ENCODE measurements around the gene KCNQ1. TPM values are rescaled to one million over a fixed set of nuclear protein-coding genes. Genes with fewer than 3 reads are reported as not detected.

KCNQ1 gene
- total RNA-seq, 1 experiment from 2014 or later: 2.3 TPM

GRCh38 chr11:2732261-2732939, 287.6 kb downstream of the KCNQ1 start:
- no peak overlapping the region for H4K8ac ChIP-seq (replicated peaks; ENCODE audit: insufficient read length, low read depth, low read length)
- H3K4me1 Mint-ChIP-seq: peaks cover 0 to 3% of the 10 kb centered on the region in 2 experiments; a peak in 1 of 4 replicates
- H3T11ph ChIP-seq (ENCODE audit: low read length): no peak overlapping the region
- H3K23ac ChIP-seq (ENCODE audit: insufficient read length, low read depth, low read length): no peak overlapping the region
- no peak overlapping the region for H3K4me3 Mint-ChIP-seq
- no peak overlapping the region; the same call in 1 of the 2 replicates for H3K14ac ChIP-seq (ENCODE audit: insufficient read depth, low read length)
- H3K27me3 ChIP-seq (ENCODE audit: insufficient read depth, low read length): no peaks in the 10 kb centered on the region; the same call in 1 of the 2 replicates
- no peak overlapping the region for H2BK15ac ChIP-seq (ENCODE audit: low read depth, low read length)
- no peak overlapping the region for H3K4me2 ChIP-seq (ENCODE audit: insufficient read depth, insufficient read length, low read length)
- no peaks in the 10 kb centered on the region for H3K23me2 ChIP-seq (ENCODE audit: insufficient read length, low read depth, low read length, poor library complexity, severe bottlenecking)
- no peak overlapping the region for H2BK5ac ChIP-seq (ENCODE audit: insufficient read length, low read length)
- H3K4me1 ChIP-seq (ENCODE audit: insufficient read depth, low read length): no peaks in the 10 kb centered on the region
- H3K9me3 Mint-ChIP-seq: no peaks in the 10 kb centered on the region
- no peak for DNase-seq
- TF ChIP-seq CTCF (conservative IDR thresholded peaks at IDR 0.05): no peak
- H4K20me1 ChIP-seq (ENCODE audit: control insufficient read depth, insufficient read depth, insufficient read length): no peaks in the 10 kb centered on the region
- H3K27me3 Mint-ChIP-seq (ENCODE audit: low read depth): peaks cover 95% of the 10 kb centered on the region
- no peak overlapping the region for H3K9ac ChIP-seq (ENCODE audit: extremely low read depth, insufficient read length, low read length)
- no peak overlapping the region for H2BK12ac ChIP-seq (ENCODE audit: insufficient read length, low read depth, low read length)
- no peaks in the 10 kb centered on the region for H3K79me2 ChIP-seq (ENCODE audit: insufficient read depth, low read length)
- no peaks in the 10 kb centered on the region for H3K36me3 Mint-ChIP-seq (ENCODE audit: insufficient read depth in 1 of 3, low read depth in 3 of 3)
- no peak overlapping the region for H4K91ac ChIP-seq (ENCODE audit: insufficient read length, low read depth, low read length)
- H3K27ac Mint-ChIP-seq: no peak overlapping the region
- H2BK20ac ChIP-seq (ENCODE audit: low read depth, low read length, poor library complexity, severe bottlenecking): no peak overlapping the region
- no CpG with 5 or more reads among the region's 32 CpGs for WGBS (ENCODE audit: extremely low coverage, insufficient read length, low lambda C conversion rate)
- no peak overlapping the region for H2AFZ ChIP-seq (ENCODE audit: low read length)
- no peak overlapping the region for H4K5ac ChIP-seq (ENCODE audit: insufficient read length, low read depth, low read length)
- H3K79me1 ChIP-seq (ENCODE audit: insufficient read depth, low read depth, low read length, poor library complexity, severe bottlenecking): no peaks in the 10 kb centered on the region
- no peak overlapping the region for H3K27ac ChIP-seq (ENCODE audit: insufficient read length, low read depth, low read length)
- H3K56ac ChIP-seq (ENCODE audit: insufficient read length, low read depth, low read length): no peak overlapping the region
- H3K18ac ChIP-seq (ENCODE audit: insufficient read length, low read depth, low read length): no peak overlapping the region
- no peak overlapping the region for H2BK120ac ChIP-seq (ENCODE audit: low read depth, low read length, poor library complexity, severe bottlenecking)
- no peak overlapping the region for H3K4ac ChIP-seq (ENCODE audit: low read depth, low read length)
- H3K9me3 ChIP-seq (ENCODE audit: control insufficient read depth, low read depth, low read length): no peaks in the 10 kb centered on the region
- no peak overlapping the region for H2AK5ac ChIP-seq (ENCODE audit: insufficient read length, low read length)

All from H9 (cell line).